HEK293T (cell line): ENCODE measurements around the gene GDPD5.
A peak's percentile ranks its signal among the peaks of the same experiment; 100 is the strongest.

Source experiments
- CTCF ChIA-PET: fragments of 350-600 bp; formaldehyde crosslinking; extraction: SDS; loops from one replicate; lab custom pipeline; 2021; ENCODE audit warnings: antibody characterized with exemption, inconsistent platforms; lab: Yijun Ruan, JAX
- POLR2A ChIA-PET: fragments of 350-600 bp; formaldehyde crosslinking; extraction: SDS; loops from one replicate; lab custom pipeline; 2020; ENCODE audit warnings: antibody characterized with exemption, inconsistent platforms; lab: Yijun Ruan, JAX
- DNase-seq: peaks from one replicate; pipeline ENCODE4 v3.0.0; 2012; ENCODE audit warnings: mixed read lengths; ENCODE audit errors: extremely low spot score
- ARNT ChIP-seq: fragments of 450-650 bp; IDR thresholded peaks from 2 replicates; pipeline ENCODE4 v1.6.1; 2017; ENCODE audit warnings: mild to moderate bottlenecking
- BHLHE40 ChIP-seq: fragments of 450-650 bp; IDR thresholded peaks from 2 replicates; pipeline ENCODE4 v1.6.1; 2016; ENCODE audit warnings: mild to moderate bottlenecking, moderate library complexity, borderline replicate concordance
- CTBP1 ChIP-seq: fragments of 450-650 bp; IDR thresholded peaks from 2 replicates; pipeline ENCODE4 v1.6.1; 2016; ENCODE audit warnings: borderline replicate concordance
- ELF4 ChIP-seq: fragments of 450-650 bp; IDR thresholded peaks from 2 replicates; pipeline ENCODE4 v1.6.1; 2017; ENCODE audit warnings: antibody characterized with exemption
- FOXA1 ChIP-seq: fragments of 450-650 bp; IDR thresholded peaks from 2 replicates; pipeline ENCODE4 v1.6.1; 2016; ENCODE audit warnings: mild to moderate bottlenecking
- FOXK2 ChIP-seq: fragments of 450-650 bp; IDR thresholded peaks from 2 replicates; pipeline ENCODE4 v1.6.1; 2016; ENCODE audit warnings: mild to moderate bottlenecking
- FOXM1 ChIP-seq: fragments of 450-650 bp; IDR thresholded peaks from 2 replicates; pipeline ENCODE4 v1.6.1; 2017; ENCODE audit warnings: mild to moderate bottlenecking, borderline replicate concordance
- HDGF ChIP-seq: fragments of 450-650 bp; IDR thresholded peaks from 2 replicates; pipeline ENCODE4 v1.6.1; 2017; ENCODE audit warnings: antibody characterized with exemption, borderline replicate concordance
- L3MBTL2 ChIP-seq: fragments of 450-650 bp; conservative IDR thresholded peaks from 2 replicates; pipeline ENCODE4 v1.6.1; 2016; ENCODE audit warnings: mild to moderate bottlenecking
- LEF1 ChIP-seq: fragments of 450-650 bp; IDR thresholded peaks from 2 replicates; pipeline ENCODE4 v1.6.1; 2017; ENCODE audit warnings: mild to moderate bottlenecking, borderline replicate concordance
- NFRKB ChIP-seq: fragments of 450-650 bp; IDR thresholded peaks from 2 replicates; pipeline ENCODE4 v1.6.1; 2016; ENCODE audit warnings: mild to moderate bottlenecking, moderate library complexity
- SP1 ChIP-seq: fragments of 450-650 bp; IDR thresholded peaks from 2 replicates; pipeline ENCODE4 v1.6.1; 2017
- SUZ12 ChIP-seq: fragments of 450-650 bp; IDR thresholded peaks from 2 replicates; pipeline ENCODE4 v1.6.1; 2016; ENCODE audit warnings: mild to moderate bottlenecking
- TARDBP ChIP-seq: fragments of 450-650 bp; IDR thresholded peaks from 2 replicates; pipeline ENCODE4 v1.6.1; 2016
- ZNF384 ChIP-seq: fragments of 450-650 bp; IDR thresholded peaks from 2 replicates; pipeline ENCODE4 v1.6.1; 2016
- TF ChIP-seq, protein P1 (sequence below): fragments of 450-650 bp; IDR thresholded peaks from 2 replicates; pipeline ENCODE4 v1.6.1; 2016

Gene GDPD5

DNA sequence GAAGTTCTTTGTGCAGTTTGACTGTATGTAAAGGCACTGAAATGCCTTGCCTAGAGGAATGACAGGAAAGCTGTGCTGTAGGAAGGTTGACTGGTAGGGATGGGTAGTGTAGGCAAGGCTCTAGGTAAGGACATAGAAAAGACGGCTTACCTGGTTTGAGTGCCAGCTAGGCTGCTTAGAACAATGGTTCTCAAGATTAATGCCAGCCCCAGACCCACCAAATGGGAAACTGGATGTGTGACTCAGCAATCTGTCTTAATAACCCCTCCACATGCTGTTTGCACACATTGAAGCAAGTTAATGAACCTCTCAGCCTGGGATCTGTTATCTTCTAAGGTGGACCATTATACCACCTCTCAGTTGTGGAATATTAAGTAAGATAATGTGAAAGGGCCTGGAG is 122.7 kb downstream of the GDPD5 start:
- DNase-seq, result no peak
- CTCF ChIA-PET, result no interaction called here
- POLR2A ChIA-PET, result interaction anchor here (1.0 kb wide), 1 partner anchor 139 kb away, joined by 3 read pairs; no protein-coding TSS in a partner anchor
- TF ChIP-seq FOXA1, result no peak
- no peak for TF ChIP-seq HDGF
- no peak for TF ChIP-seq FOXK2
- no peak for TF ChIP-seq BHLHE40
- TF ChIP-seq ZNF384, result no peak
- no peak for TF ChIP-seq SP1
- TF ChIP-seq NFRKB, result no peak
- TF ChIP-seq FOXM1, result no peak

DNA sequence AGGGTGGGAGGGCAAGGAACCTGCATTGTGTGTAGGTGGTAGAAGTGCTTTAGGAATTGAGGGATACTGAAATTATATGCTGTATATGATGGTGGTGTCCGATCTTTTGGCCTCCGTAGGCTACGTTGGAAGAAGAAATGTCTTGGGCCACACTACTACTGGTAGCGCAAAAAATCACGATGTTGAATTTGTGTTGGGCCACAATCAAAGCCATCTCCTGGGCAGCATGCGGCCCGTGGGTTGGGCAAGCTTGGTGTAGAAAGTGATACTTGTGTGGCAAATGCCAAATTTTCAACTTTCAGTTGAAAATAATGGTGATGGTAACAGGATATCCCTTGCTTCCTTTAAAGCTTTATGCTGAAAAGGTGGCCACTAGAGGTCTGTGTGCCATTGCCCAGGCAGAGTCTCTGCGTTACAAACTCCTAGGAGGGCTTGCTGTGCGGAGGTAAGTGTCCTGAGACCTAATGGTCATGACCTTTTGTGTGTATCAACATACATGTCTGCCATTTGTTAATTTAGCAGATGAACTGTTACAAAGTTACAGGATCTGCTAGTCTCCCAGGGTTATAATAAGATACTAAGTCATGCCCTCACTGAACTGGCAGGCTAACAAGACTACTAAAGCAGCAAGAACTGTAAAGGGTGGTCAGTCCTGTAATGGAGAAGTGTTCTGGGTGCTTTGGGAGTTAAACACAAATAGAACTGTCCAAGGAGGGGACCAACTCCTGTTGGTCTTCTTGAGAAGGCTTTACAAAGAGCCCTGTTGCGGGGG is 123.6 kb downstream of the GDPD5 start:
- no peak for TF ChIP-seq LEF1
- no peak for TF ChIP-seq ARNT
- no peak for TF ChIP-seq BHLHE40
- TF ChIP-seq TARDBP, result no peak
- TF ChIP-seq ZNF384, result no peak
- TF ChIP-seq SUZ12, result no peak
- no peak for TF ChIP-seq FOXK2
- TF ChIP-seq FOXA1, result no peak
- no peak for TF ChIP-seq SP1
- no peak for TF ChIP-seq HDGF
- TF ChIP-seq L3MBTL2, result no peak
- no peak for TF ChIP-seq ELF4
- no peak for TF ChIP-seq CTBP1
- TF ChIP-seq, protein P1, sequence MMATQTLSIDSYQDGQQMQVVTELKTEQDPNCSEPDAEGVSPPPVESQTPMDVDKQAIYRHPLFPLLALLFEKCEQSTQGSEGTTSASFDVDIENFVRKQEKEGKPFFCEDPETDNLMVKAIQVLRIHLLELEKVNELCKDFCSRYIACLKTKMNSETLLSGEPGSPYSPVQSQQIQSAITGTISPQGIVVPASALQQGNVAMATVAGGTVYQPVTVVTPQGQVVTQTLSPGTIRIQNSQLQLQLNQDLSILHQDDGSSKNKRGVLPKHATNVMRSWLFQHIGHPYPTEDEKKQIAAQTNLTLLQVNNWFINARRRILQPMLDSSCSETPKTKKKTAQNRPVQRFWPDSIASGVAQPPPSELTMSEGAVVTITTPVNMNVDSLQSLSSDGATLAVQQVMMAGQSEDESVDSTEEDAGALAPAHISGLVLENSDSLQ, result no peak
- TF ChIP-seq FOXM1, result no peak
- no peak for TF ChIP-seq NFRKB
- ChIA-PET CTCF (no interaction called here), POLR2A (interaction anchor here (2.6 kb wide), 1 partner anchor 26 kb away, joined by 7 read pairs; no protein-coding TSS in a partner anchor)
- no peak for DNase-seq

DNA sequence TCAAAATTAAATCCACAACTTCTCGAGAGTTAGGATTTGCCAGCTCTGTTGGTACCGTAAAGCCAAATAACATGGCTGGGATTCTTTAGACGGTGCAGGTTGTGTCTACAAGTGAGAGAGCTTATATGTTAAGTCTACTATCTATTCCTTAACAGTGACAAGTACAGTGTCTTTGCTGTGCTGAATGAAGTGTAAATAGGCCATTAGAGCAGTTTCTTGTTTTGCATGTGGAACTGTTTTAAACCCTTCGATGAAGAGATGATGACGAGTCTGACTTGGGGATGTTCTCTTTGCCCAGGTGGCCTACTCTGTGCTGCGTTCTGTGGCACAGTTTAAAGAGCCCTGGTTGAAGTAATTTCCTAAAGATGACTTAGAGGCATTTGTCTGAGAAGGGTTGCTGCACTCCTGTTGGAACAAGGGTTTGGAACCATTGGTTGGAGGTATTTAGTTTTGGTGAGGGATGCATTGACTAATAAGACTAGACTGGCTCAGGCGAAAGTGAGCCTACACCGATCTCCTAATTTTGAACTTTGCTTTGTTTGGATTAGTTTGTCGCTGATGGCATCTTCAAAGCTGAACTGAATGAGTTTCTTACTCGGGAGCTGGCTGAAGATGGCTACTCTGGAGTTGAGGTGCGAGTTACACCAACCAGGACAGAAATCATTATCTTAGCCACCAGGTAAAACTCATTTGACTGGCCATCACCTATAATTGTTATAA is 125.4 kb downstream of the GDPD5 start:
- no peak for DNase-seq
- ChIA-PET CTCF (interaction anchor here (0.5 to 1.0 kb wide), 2 partner anchors 57 to 125 kb away, joined by 4 to 5 read pairs; partner anchors contain the start of gene GDPD5), POLR2A (interaction anchor here (0.7 to 2.6 kb wide), 13 partner anchors 9 to 160 kb away, joined by 3 to 7 read pairs (median 4); no protein-coding TSS in a partner anchor)
- TF ChIP-seq NFRKB (no peak), L3MBTL2 (no peak), FOXA1 (no peak), BHLHE40 (no peak), FOXK2 (no peak)

DNA sequence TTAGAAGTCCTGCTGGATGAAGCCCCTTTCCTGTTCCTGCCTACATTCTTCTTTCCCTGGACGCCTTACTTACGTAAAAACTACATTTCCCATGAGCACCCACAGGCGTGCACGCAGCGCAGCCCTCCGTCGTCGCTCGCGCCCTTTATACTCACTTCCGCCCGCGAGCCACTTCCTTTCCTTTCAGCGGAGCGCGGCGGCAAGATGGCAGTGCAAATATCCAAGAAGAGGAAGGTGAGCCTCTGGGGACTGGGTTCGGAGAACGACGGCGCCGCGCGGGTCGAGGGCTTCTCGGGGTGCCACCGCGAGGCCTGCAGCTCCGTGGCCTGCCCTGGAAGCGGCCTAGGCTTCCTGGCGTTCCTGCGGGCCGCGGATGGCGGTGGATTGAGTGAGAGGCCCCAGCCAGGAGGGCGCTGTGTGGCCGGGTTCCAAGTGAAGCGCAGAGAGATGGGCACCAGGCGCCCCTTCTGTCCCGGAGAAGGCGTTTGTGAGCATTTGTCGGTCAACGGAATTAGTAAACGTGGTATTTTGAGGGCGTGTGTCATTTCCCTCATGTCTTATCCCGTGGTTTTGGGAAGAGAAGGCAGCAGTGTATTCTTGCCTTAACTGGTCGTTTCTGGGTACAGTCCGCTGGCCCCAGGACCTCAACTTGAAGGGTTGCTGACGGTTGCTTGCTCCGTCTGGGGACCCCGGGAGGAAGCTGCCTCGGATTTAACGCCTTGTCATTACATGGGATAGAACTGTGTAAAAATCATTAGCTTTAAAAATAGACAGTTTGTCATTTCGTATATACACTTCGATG is 126.2 kb downstream of the GDPD5 start, which contains the start of gene RPS3:
Gene RPS3 (plus strand): TSS at position 175 of the 802 bp plus-strand sequence. CDS start 30 bp downstream, at position 205.
- TF ChIP-seq SP1 (no peak), BHLHE40 (no peak), TARDBP (no peak), ARNT (no peak), NFRKB (peak; percentile 84), L3MBTL2 (peak; percentile 55), FOXA1 (no peak), ELF4 (peak; percentile 98), ZNF384 (no peak), FOXK2 (no peak), SUZ12 (no peak), HDGF (no peak), FOXM1 (no peak), LEF1 (peak; percentile 50; the same call in 1 of the 2 replicates), CTBP1 (no peak)
- TF ChIP-seq, protein P1, result no peak
- ChIA-PET POLR2A (interaction anchor here (0.8 to 2.6 kb wide), 7 partner anchors 9 to 161 kb away, joined by 3 to 7 read pairs (median 4); no protein-coding TSS in a partner anchor), CTCF (interaction anchor here (1.3 kb wide), 1 partner anchor 10 kb away, joined by 3 read pairs; no protein-coding TSS in a partner anchor)
- peak; percentile 93 for DNase-seq

DNA sequence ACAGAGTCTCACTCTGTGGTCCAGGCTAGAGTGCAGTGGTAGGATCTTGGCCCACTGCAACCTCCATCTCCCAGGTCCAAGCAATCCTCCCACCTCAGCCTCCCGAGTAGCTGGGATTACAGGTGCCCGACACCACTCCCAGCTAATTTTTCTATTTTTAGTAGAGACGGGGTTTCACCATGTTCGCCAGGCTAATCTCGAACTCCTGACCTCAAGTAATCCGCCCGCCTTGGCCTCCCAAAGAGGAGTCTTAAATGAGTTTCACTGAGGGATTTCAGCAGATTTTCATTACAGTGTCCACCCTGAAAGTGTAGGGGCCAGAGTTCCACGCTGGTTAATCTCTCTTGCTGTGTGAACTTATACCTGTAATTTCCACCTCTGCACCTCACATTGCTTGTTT is 126.8 kb downstream of the GDPD5 start:
- CTCF ChIA-PET, result interaction anchor here (1.3 kb wide), 1 partner anchor 9 kb away, joined by 3 read pairs; no protein-coding TSS in a partner anchor
- TF ChIP-seq FOXA1, result no peak
- no peak for TF ChIP-seq TARDBP
- TF ChIP-seq CTBP1, result no peak
- no peak for TF ChIP-seq ELF4
- no peak for TF ChIP-seq ZNF384
- no peak for TF ChIP-seq ARNT
- no peak for TF ChIP-seq BHLHE40
- TF ChIP-seq NFRKB, result no peak
- TF ChIP-seq SUZ12, result no peak
- no peak for TF ChIP-seq FOXK2
- TF ChIP-seq, protein P1, result no peak
- POLR2A ChIA-PET, result interaction anchor here (0.7 kb wide), 1 partner anchor 10 kb away, joined by 3 read pairs; no protein-coding TSS in a partner anchor

More for the DNA sequence above, 126.8 kb downstream of the GDPD5 start:
- DNase-seq, result no peak
